Psoas muscle (tissue), 8 donors: Measurements from ENCODE around the gene DIO1. TPM values are rescaled to one million over a fixed set of nuclear protein-coding genes. Genes with fewer than 3 reads are reported as not detected.

Experiments
- ATAC-seq, 4 donors: fragments of 200-7000 bp; cut with Tn5 transposase; one replicate each; pipeline ENCODE4 v1.9.1; 2020; ENCODE audit warnings: moderate library complexity in 3 of 4, mild to moderate bottlenecking in 2 of 4
- DNase-seq, 2 donors: peaks; one replicate each; pipeline ENCODE4 v3.0.0-alpha.2; 2020
- H3K27ac ChIP-seq: fragments of 200-600 bp; one replicate; pipeline ENCODE4 v1.8.0; 2022
- H3K27me3 ChIP-seq, 3 donors: fragments of 200-600 bp in 1 of 3; one replicate each; pipeline versions ENCODE4 v1.6.1 to v1.8.0; 2013 to 2022; ENCODE audit warnings: low read length in 2 of 3, mild to moderate bottlenecking in 2 of 3, moderate library complexity in 1 of 3; ENCODE audit not compliant: insufficient read depth in 3 of 3
- H3K36me3 ChIP-seq, 2 donors: fragments of 200-600 bp in 1 of 2; one replicate each; pipeline versions ENCODE4 v1.6.1 to v1.8.0; 2013 to 2022; ENCODE audit warnings: low read depth in 1 of 2, mild to moderate bottlenecking in 1 of 2, moderate library complexity in 1 of 2; ENCODE audit not compliant: insufficient read depth in 1 of 2
- H3K4me1 ChIP-seq: fragments of 200-600 bp; one replicate; pipeline ENCODE4 v1.8.0; 2022
- H3K4me3 ChIP-seq: fragments of 200-600 bp; one replicate; pipeline ENCODE4 v1.8.0; 2022; ENCODE audit warnings: mild to moderate bottlenecking
- H3K9me3 ChIP-seq: fragments of 200-600 bp; one replicate; pipeline ENCODE4 v1.8.0; 2022
- whole genome bisulfite sequencing, 3 donors: extraction: QIAGEN DNeasy Blood & Tissue Kit; methylation state at CpG; one replicate each; pipeline versions ENCODE4 v1.1.6 to v1.1.7; 2013; 5-methylcytosine and 5-hydroxymethylcytosine counted together
- intact Hi-C, 2 donors: fragments of 100-400 bp; cut with DNase I; formaldehyde crosslinking; loops; one replicate each; pipeline versions ENCODE4 v1.11.0 to v1.14.2; 2022
- polyA plus RNA-seq, 3 donors: library from polyadenylated mRNA; stranded (reverse); fragments of 200-250 nt; gene quantifications; one replicate each; pipeline ENCODE4 v1.2.3, GENCODE V29; 2013
- total RNA-seq, 4 donors: library from RNA; stranded (reverse); fragmentation: NEBNext Ultra II Directional in 2 of 4; extraction: Animal tissue kit (Norgen Biotek cat#: 25700) in 2 of 4; gene quantifications; one replicate each; pipeline versions ENCODE4 v1.2.1 to v1.2.4, GENCODE V29; 2021 to 2023
- TF ChIP-seq, protein P1 (sequence below): fragments of 200-600 bp; IDR thresholded peaks from one replicate; pipeline ENCODE4 v1.8.0; 2022; ENCODE audit warnings: antibody characterized with exemption
- donor health status: healthy with polysubstance abuse.
- donor health status: DM: no; HTN: no; CAD: no; lungs with moderate emphysema.
- donor health status: Bipolar disorder and iron deficiency.
- donor health status: healthy.
- donor health status: DM: yes; HTN: yes; CAD: no.
- donor health status: DM: no; HTN: no; CAD: no.
- donor health status: DM: no; HTN: no; CAD: no.
- donor health status: DM: yes; HTN: yes; CAD: no.

The DIO1 gene
- total and polyA plus RNA-seq, 7 donors: not detected

GRCh38 chr1:53956308-53957168, 62.6 kb downstream of the DIO1 start:
- Histone ChIP-seq H3K27ac (no peak overlapping the region), H3K4me3 (no peak overlapping the region), H3K27me3 (no peaks in the 10 kb centered on the region), H3K4me1 (no peaks in the 10 kb centered on the region), H3K9me3 (no peaks in the 10 kb centered on the region), H3K36me3 (peaks cover 9 to 74% of the 10 kb centered on the region in 2 donors)
- DNase-seq: no peak
- intact Hi-C loops: no loop called here
- TF ChIP-seq, protein P1, sequence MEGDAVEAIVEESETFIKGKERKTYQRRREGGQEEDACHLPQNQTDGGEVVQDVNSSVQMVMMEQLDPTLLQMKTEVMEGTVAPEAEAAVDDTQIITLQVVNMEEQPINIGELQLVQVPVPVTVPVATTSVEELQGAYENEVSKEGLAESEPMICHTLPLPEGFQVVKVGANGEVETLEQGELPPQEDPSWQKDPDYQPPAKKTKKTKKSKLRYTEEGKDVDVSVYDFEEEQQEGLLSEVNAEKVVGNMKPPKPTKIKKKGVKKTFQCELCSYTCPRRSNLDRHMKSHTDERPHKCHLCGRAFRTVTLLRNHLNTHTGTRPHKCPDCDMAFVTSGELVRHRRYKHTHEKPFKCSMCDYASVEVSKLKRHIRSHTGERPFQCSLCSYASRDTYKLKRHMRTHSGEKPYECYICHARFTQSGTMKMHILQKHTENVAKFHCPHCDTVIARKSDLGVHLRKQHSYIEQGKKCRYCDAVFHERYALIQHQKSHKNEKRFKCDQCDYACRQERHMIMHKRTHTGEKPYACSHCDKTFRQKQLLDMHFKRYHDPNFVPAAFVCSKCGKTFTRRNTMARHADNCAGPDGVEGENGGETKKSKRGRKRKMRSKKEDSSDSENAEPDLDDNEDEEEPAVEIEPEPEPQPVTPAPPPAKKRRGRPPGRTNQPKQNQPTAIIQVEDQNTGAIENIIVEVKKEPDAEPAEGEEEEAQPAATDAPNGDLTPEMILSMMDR: no peak
- 76 to 85% (median 83%) methylated on average over 3 of the region's 3 CpGs for WGBS, 3 donors
- ATAC-seq: no peak

DNA sequence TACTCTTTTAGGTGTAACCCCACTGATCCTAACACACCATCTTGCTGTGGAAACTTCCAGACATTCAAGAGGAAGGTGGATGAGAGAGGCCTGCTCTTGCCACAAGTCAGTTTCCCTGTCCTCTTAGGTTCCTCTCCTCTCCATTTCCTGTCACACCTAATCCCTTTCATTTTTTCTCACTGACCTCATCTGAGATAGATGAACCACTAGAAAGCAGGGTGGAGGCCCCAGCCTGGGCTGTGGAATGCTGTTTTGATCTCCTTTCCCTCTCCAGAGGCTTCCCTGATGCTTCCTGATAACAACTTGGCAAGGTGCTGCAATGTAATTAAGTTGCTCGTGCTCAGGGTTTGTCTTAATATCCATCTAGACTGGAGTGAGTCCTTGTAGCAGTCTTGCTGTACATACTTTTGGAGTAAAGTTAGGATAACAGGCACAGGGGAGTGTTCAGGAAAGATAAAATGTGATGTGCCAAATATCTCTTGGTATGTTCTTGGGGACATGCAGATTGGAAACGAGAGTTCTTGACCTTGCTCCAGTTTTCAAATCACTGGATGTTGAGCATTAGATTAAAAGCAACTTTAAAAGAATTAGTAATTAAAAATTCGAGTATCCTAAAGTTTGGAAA, 63.3 kb downstream of the DIO1 start:
- DNase-seq: no peak
- H3K4me3 ChIP-seq: no peak overlapping the region
- H3K36me3 ChIP-seq: peaks cover 6 to 74% of the 10 kb centered on the region in 2 donors
- intact Hi-C loops: no loop called here
- no peak overlapping the region for H3K27ac ChIP-seq
- 51 to 54% (median 52%) methylated on average over 3 of the region's 3 CpGs for WGBS, 3 donors
- no peaks in the 10 kb centered on the region for H3K4me1 ChIP-seq
- H3K27me3 ChIP-seq: no peaks in the 10 kb centered on the region
- no peak for ATAC-seq
- H3K9me3 ChIP-seq: no peaks in the 10 kb centered on the region
- TF ChIP-seq, protein P1: no peak

GRCh38 chr1:53959664-53960250, 65.8 kb downstream of the DIO1 start:
- no peaks in the 10 kb centered on the region for H3K4me1 ChIP-seq
- peaks cover 6 to 74% of the 10 kb centered on the region in 2 donors for H3K36me3 ChIP-seq
- TF ChIP-seq, protein P1: peak; percentile 46
- peak in 1 of 4 donors; percentile 58 for ATAC-seq
- no peak for DNase-seq
- intact Hi-C loops: loop anchor here (5.0 to 10.0 kb wide), 3 partner anchors 85 to 102 kb away; no protein-coding TSS in a partner anchor
- H3K27me3 ChIP-seq: no peaks in the 10 kb centered on the region
- no peak overlapping the region for H3K27ac ChIP-seq
- no peak overlapping the region for H3K4me3 ChIP-seq
- H3K9me3 ChIP-seq: no peaks in the 10 kb centered on the region

Other genes with a start within 250 kb of the DIO1 start
- under 1 TPM; 0.11 to 0.40 (median 0.14) TPM for gene GLIS1, start 155.0 kb upstream of the DIO1 start, total RNA-seq
- gene GLIS1, start 155.0 kb upstream of the DIO1 start, polyA plus RNA-seq: under 1 TPM; 0.03 to 0.35 (median 0.21) TPM
- gene NDC1, start 55.9 kb upstream of the DIO1 start, total RNA-seq: 1 to 10 TPM; 3.0 to 7.5 (median 4.8) TPM
- gene NDC1, start 55.9 kb upstream of the DIO1 start, polyA plus RNA-seq: 10 to 100 TPM in 1 of 3 donors, 1 to 10 TPM in 2; 4.3 to 12.1 (median 9.2) TPM
- 10 to 100 TPM; 11.8 to 23.3 (median 19.4) TPM for gene YIPF1, start 4.4 kb upstream of the DIO1 start, total RNA-seq
- gene YIPF1, start 4.4 kb upstream of the DIO1 start, polyA plus RNA-seq: 10 to 100 TPM; 23.1 to 54.1 (median 25.1) TPM
- gene IFT25, start 51.5 kb downstream of the DIO1 start, total RNA-seq: 1 to 10 TPM; 4.9 to 5.8 (median 5.5) TPM
- gene IFT25, start 51.5 kb downstream of the DIO1 start, polyA plus RNA-seq: 10 to 100 TPM in 1 of 3 donors, 1 to 10 TPM in 2; 4.6 to 10.3 (median 5.3) TPM
- gene LRRC42, start 52.2 kb downstream of the DIO1 start, total RNA-seq: 10 to 100 TPM; 10.0 to 16.9 (median 11.9) TPM
- 10 to 100 TPM; 11.0 to 14.7 (median 14.0) TPM for gene LRRC42, start 52.2 kb downstream of the DIO1 start, polyA plus RNA-seq
- not detected for gene LDLRAD1, start 124.0 kb downstream of the DIO1 start, total RNA-seq
- not detected for gene LDLRAD1, start 124.0 kb downstream of the DIO1 start, polyA plus RNA-seq
- 100 to 1,000 TPM; 166 to 216 (median 182) TPM for gene TMEM59, start 159.0 kb downstream of the DIO1 start, total RNA-seq
- gene TMEM59, start 159.0 kb downstream of the DIO1 start, polyA plus RNA-seq: 100 to 1,000 TPM; 123 to 240 (median 140) TPM
- gene TCEANC2, start 159.4 kb downstream of the DIO1 start, total RNA-seq: 10 to 100 TPM in 1 of 4 donors, 1 to 10 TPM in 3; 5.5 to 10.4 (median 6.6) TPM
- gene TCEANC2, start 159.4 kb downstream of the DIO1 start, polyA plus RNA-seq: 1 to 10 TPM; 2.3 to 9.5 (median 2.4) TPM